ENCODE data around the gene SETD6.

GRCh38 chr16:58500430-58501241, 14.7 kb upstream of the SETD6 start:
- no peak for TF ChIP-seq CTCF (IDR thresholded peaks at IDR 0.05; ENCODE audit: low read length)
- TF ChIP-seq EZH2phosphoT487 (IDR thresholded peaks at IDR 0.05; ENCODE audit: low read length) = no peak
- no peak for TF ChIP-seq EZH2 (optimal IDR thresholded peaks at IDR 0.05; ENCODE audit: low read depth, low read length)

Data from MM.1S (cell line).